Measurements from ENCODE around the gene CTNNA2.

Gene CTNNA2

DNA sequence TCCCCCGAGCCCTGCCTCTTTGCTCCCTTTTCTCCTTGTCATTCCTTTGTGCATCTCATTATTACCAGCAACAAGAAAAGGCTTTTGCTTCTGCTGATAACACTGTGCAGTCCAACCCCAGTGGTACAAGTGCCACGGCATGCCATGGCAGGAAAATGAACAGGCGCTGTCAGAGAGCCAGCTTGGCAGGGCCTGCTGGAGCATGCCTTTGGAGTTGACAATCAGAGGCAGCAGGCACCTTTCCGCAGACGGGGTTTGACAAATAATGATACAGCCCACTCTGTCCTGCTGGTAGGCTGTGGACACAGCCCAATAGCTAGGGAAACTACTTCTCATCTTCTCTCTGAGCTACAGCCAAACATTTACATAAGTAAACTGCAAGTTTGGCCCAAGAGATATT, 1035.6 kb downstream of the CTNNA2 start:
- ChIA-PET CTCF (no interaction called here), POLR2A (no interaction called here)
- no peak for DNase-seq (ENCODE audit: extremely low spot score)
- TF ChIP-seq, protein P1, sequence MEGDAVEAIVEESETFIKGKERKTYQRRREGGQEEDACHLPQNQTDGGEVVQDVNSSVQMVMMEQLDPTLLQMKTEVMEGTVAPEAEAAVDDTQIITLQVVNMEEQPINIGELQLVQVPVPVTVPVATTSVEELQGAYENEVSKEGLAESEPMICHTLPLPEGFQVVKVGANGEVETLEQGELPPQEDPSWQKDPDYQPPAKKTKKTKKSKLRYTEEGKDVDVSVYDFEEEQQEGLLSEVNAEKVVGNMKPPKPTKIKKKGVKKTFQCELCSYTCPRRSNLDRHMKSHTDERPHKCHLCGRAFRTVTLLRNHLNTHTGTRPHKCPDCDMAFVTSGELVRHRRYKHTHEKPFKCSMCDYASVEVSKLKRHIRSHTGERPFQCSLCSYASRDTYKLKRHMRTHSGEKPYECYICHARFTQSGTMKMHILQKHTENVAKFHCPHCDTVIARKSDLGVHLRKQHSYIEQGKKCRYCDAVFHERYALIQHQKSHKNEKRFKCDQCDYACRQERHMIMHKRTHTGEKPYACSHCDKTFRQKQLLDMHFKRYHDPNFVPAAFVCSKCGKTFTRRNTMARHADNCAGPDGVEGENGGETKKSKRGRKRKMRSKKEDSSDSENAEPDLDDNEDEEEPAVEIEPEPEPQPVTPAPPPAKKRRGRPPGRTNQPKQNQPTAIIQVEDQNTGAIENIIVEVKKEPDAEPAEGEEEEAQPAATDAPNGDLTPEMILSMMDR (IDR thresholded peaks at IDR 0.05; ENCODE audit: control extremely low read depth, extremely low read depth, low read depth, missing control alignments): no peak

DNA sequence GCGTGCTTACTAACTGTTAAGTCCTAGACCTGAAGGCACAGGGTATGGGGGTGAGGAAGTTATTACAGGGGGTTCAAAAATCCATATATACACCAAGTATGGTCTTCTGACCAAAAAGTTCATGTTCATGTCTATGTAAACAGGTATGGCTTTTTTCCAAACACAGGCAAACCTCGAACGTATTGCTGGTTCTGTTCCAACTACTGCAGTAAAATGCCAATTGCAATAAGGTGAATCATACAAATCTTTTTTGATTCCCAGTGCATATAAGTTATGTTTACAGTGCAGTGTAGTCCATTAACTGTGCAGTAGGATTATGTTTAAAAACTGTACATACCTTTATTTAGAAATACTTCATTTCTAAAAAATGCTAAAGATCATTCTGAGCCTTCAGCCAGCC, 1037.0 kb downstream of the CTNNA2 start:
- ChIA-PET CTCF (no interaction called here), POLR2A (no interaction called here)
- TF ChIP-seq, protein P1 (IDR thresholded peaks at IDR 0.05; ENCODE audit: control extremely low read depth, extremely low read depth, low read depth, missing control alignments): no peak
- no peak for DNase-seq (ENCODE audit: extremely low spot score)

DNA sequence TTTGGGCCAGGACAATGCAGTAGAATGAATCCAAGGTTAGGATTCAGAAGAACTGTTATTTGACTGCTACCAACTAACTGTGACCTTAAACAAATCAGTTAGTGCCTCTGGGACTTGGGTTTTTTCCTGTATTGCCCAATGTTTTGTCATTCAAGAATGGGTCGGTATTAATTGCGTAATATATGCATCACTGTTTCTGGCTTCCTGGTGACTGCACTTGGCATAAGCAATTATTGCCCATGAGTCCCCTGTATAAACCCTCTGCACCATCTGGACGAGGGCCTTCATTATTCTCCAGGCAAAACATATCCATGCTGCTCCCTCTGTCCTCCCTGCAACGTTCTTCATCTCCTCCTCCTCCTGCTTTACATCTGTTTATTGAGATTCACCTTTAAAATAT, 1047.5 kb downstream of the CTNNA2 start:
- TF ChIP-seq, protein P1 (IDR thresholded peaks at IDR 0.05; ENCODE audit: control extremely low read depth, extremely low read depth, low read depth, missing control alignments): no peak
- ChIA-PET POLR2A (no interaction called here), CTCF (no interaction called here)
- DNase-seq (ENCODE audit: extremely low spot score): no peak

DNA sequence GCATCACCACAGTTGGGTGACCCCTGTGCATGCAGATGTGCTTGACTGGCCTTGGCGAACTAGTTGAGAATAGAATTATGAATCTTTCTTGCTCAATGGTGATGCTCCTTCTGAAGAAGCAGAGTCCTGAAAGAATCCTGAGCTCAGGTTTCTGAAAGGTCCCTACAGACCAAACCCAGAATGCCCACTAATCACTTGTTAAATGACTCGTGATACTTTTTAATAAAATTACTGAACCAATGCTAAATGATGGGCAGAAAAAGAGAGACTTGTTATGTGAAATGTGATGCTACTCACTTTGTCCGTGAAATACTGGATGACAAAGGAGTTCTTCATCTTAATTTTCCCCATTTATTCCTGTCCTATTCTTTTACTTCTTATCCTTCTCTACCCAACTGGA, 1055.2 kb downstream of the CTNNA2 start:
- TF ChIP-seq, protein P1 (IDR thresholded peaks at IDR 0.05; ENCODE audit: control extremely low read depth, extremely low read depth, low read depth, missing control alignments): no peak
- CTCF ChIA-PET: no interaction called here
- POLR2A ChIA-PET: no interaction called here

DNA sequence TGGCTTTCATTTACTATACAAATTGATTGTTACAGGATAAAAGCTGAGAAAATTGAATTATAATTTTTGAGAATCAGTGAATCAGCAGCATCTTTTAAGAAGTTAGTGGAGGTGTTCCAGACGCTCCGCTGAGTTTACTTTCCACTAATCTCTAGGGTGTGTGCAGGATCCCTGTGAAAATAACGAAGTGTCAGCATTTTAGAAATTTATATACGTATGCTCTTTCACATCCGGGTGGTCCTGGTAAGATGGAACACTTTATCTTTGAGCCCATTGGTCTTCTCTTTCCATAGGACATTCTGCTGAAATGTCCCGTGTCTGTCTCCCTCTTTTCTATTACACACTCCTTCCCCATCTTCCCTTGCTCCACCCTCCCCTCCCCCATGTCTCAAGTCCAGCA, 1060.3 kb downstream of the CTNNA2 start:
- no peak for DNase-seq (ENCODE audit: extremely low spot score)
- TF ChIP-seq, protein P1 (IDR thresholded peaks at IDR 0.05; ENCODE audit: control extremely low read depth, extremely low read depth, low read depth, missing control alignments): no peak
- ChIA-PET POLR2A (no interaction called here), CTCF (no interaction called here)

More for the DNA sequence above, 1055.2 kb downstream of the CTNNA2 start:
- no peak for DNase-seq (ENCODE audit: extremely low spot score)

- ChIA-PET POLR2A (no interaction called here), CTCF (no interaction called here)
- TF ChIP-seq, protein P1 (IDR thresholded peaks at IDR 0.05; ENCODE audit: control extremely low read depth, extremely low read depth, low read depth, missing control alignments): no peak
- DNase-seq (ENCODE audit: extremely low spot score): no peak
Observed at GRCh38 chr2:80573950-80574349, 1061.1 kb downstream of the CTNNA2 start.

GRCh38 chr2:80579756-80580155, 1066.9 kb downstream of the CTNNA2 start:
- no peak for DNase-seq (ENCODE audit: extremely low spot score)
- POLR2A ChIA-PET: no interaction called here
- TF ChIP-seq, protein P1 (IDR thresholded peaks at IDR 0.05; ENCODE audit: control extremely low read depth, extremely low read depth, low read depth, missing control alignments): no peak
- CTCF ChIA-PET: no interaction called here
